Osteoblast (primary cell): ENCODE data around the gene TOX3. TPM values are rescaled to one million over a fixed set of nuclear protein-coding genes. Genes with fewer than 3 reads are reported as not detected.

Source experiments
- DNase-seq: peaks from one replicate; pipeline ENCODE4 v3.0.0; 2011; ENCODE audit warnings: low spot score, mixed read lengths; ENCODE audit not compliant: insufficient read length; ENCODE audit errors: missing footprints
- H2AFZ ChIP-seq: 2 replicates; pipeline ENCODE4 v1.6.0; 2011; ENCODE audit warnings: mild to moderate bottlenecking, low read length
- H3K27ac ChIP-seq: 2 replicates; pipeline ENCODE4 v1.5.1; 2011; ENCODE audit warnings: mild to moderate bottlenecking, low read depth, low read length, moderate library complexity
- H3K27me3 ChIP-seq: 2 replicates; pipeline ENCODE4 v1.6.0; 2012; ENCODE audit warnings: mild to moderate bottlenecking, control low read depth, inconsistent platforms, low read length, moderate library complexity; ENCODE audit not compliant: insufficient read depth
- H3K36me3 ChIP-seq: 2 replicates; pipeline ENCODE4 v1.5.1; 2011; ENCODE audit warnings: mild to moderate bottlenecking, low read length, control low read depth, moderate library complexity; ENCODE audit not compliant: insufficient read depth
- H3K4me1 ChIP-seq: 2 replicates; pipeline ENCODE4 v1.5.1; 2011; ENCODE audit warnings: mild to moderate bottlenecking, low read length, control low read depth, moderate library complexity; ENCODE audit not compliant: insufficient read depth
- H3K4me2 ChIP-seq: 2 replicates; pipeline ENCODE4 v1.6.0; 2011; ENCODE audit warnings: mild to moderate bottlenecking, low read length; ENCODE audit not compliant: insufficient read depth
- H3K4me3 ChIP-seq: fragments of 200-600 bp; sonication (generic); 3 replicates; pipeline ENCODE4 v1.5.1; 2012; ENCODE audit warnings: mild to moderate bottlenecking, low read length, inconsistent platforms; ENCODE audit not compliant: insufficient read depth
- H3K79me2 ChIP-seq: 2 replicates; pipeline ENCODE4 v1.6.0; 2012; ENCODE audit warnings: mild to moderate bottlenecking, low read length, control low read depth, inconsistent platforms; ENCODE audit not compliant: insufficient read depth
- H3K9me3 ChIP-seq: 2 replicates; pipeline ENCODE4 v1.5.1; 2011; ENCODE audit warnings: low read depth, low read length, control low read depth
- H4K20me1 ChIP-seq: 2 replicates; pipeline ENCODE4 v1.6.0; 2012; ENCODE audit warnings: mild to moderate bottlenecking, low read length, control low read depth; ENCODE audit not compliant: insufficient read depth
- CTCF ChIP-seq: IDR thresholded peaks from 2 replicates; pipeline ENCODE4 v1.5.1; 2011; ENCODE audit warnings: mild to moderate bottlenecking, low read depth, low read length, moderate library complexity; ENCODE audit errors: extremely low read depth
- total RNA-seq: library from RNA; depleted of rRNA; stranded (reverse); fragments of >200 nt; gene quantifications from 2 replicates; pipeline ENCODE4 v1.2.3, GENCODE V29; 2012

TOX3 gene
- total RNA-seq, 1 donor: not detected

GRCh38 chr16:52453644-52454043 lies 93.3 kb downstream of the TOX3 start:
- Histone ChIP-seq H3K4me3 (no peak overlapping the region), H3K9me3 (no peaks in the 10 kb centered on the region), H3K4me1 (no peaks in the 10 kb centered on the region), H3K4me2 (no peak overlapping the region), H3K27me3 (no peaks in the 10 kb centered on the region), H3K27ac (no peak overlapping the region), H3K79me2 (no peaks in the 10 kb centered on the region), H4K20me1 (no peaks in the 10 kb centered on the region), H3K36me3 (no peaks in the 10 kb centered on the region), H2AFZ (no peak overlapping the region)
- DNase-seq: no peak
- no peak for TF ChIP-seq CTCF

- TF ChIP-seq CTCF: no peak
- Histone ChIP-seq H3K4me1 (no peaks in the 10 kb centered on the region), H3K9me3 (no peaks in the 10 kb centered on the region), H3K36me3 (no peaks in the 10 kb centered on the region), H3K4me2 (no peak overlapping the region), H4K20me1 (no peaks in the 10 kb centered on the region), H3K4me3 (no peak overlapping the region), H3K27me3 (no peaks in the 10 kb centered on the region), H3K27ac (no peak overlapping the region), H3K79me2 (no peaks in the 10 kb centered on the region), H2AFZ (no peak overlapping the region)
- DNase-seq: no peak
These were observed 94.9 kb downstream of the TOX3 start for GRCh38 chr16:52451971-52452421.

DNA sequence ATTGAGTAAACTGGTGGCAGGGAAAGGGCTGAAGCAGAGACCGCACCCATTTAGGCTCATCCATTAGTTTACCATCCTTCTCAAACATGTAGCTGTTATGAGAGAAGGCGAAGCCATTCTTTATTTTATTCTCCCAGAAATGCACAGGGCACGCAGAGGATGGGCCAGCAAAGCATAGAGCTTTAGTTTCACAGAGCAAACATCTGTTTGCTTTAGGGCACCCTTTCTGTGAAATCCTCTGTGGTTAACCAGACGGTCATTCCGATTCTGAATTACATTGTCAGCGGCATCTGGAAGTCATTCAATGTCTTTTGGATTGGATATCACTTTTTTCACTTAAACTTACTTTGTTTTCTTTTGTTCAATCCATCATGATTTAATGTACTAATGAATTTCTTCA lies 96.0 kb downstream of the TOX3 start:
- Histone ChIP-seq H4K20me1 (no peaks in the 10 kb centered on the region), H3K4me1 (no peaks in the 10 kb centered on the region), H3K79me2 (no peaks in the 10 kb centered on the region), H3K36me3 (no peaks in the 10 kb centered on the region), H3K4me2 (no peak overlapping the region), H3K27ac (no peak overlapping the region), H3K9me3 (no peaks in the 10 kb centered on the region), H2AFZ (no peak overlapping the region), H3K27me3 (no peaks in the 10 kb centered on the region), H3K4me3 (no peak overlapping the region)
- TF ChIP-seq CTCF: no peak
- DNase-seq: no peak

- Histone ChIP-seq H3K27me3 (no peaks in the 10 kb centered on the region), H3K9me3 (no peaks in the 10 kb centered on the region), H3K36me3 (no peaks in the 10 kb centered on the region), H2AFZ (no peak overlapping the region), H3K4me3 (no peak overlapping the region), H3K27ac (no peak overlapping the region), H3K4me1 (no peaks in the 10 kb centered on the region), H3K79me2 (no peaks in the 10 kb centered on the region), H3K4me2 (no peak overlapping the region), H4K20me1 (no peaks in the 10 kb centered on the region)
- no peak for TF ChIP-seq CTCF
- no peak for DNase-seq
These were observed 96.7 kb downstream of the TOX3 start for GRCh38 chr16:52450241-52450640.
